Mesodermal cell (in vitro differentiated cells): Measurements from ENCODE around the gene PODN. TPM values are rescaled to one million over a fixed set of nuclear protein-coding genes. Genes with fewer than 3 reads are reported as not detected.
A peak's percentile ranks its signal among the peaks of the same experiment; 100 is the strongest.

Source experiments
- H3K27ac ChIP-seq: 2 replicates; pipeline ENCODE4 v1.7.0; 2013; ENCODE audit warnings: mild to moderate bottlenecking, low read depth, low read length, moderate library complexity; ENCODE audit not compliant: severe bottlenecking
- H3K36me3 ChIP-seq: 2 replicates; pipeline ENCODE4 v1.7.1; 2013; ENCODE audit warnings: mild to moderate bottlenecking, low read length, moderate library complexity; ENCODE audit not compliant: control insufficient read depth, insufficient read depth
- H3K4me1 ChIP-seq: one replicate; pipeline ENCODE4 v1.7.1; 2013; ENCODE audit warnings: mild to moderate bottlenecking, low read length; ENCODE audit not compliant: insufficient read depth, control insufficient read depth, poor library complexity, severe bottlenecking
- H3K4me3 ChIP-seq: 2 replicates; pipeline ENCODE4 v1.7.0; 2013; ENCODE audit warnings: low read length, control low read depth, mild to moderate bottlenecking; ENCODE audit not compliant: insufficient read depth, poor library complexity, severe bottlenecking; ENCODE audit errors: extremely low read depth
- H3K9me3 ChIP-seq: 2 replicates; pipeline ENCODE4 v1.7.1; 2013; ENCODE audit warnings: mild to moderate bottlenecking, low read length, moderate library complexity; ENCODE audit not compliant: control insufficient read depth
- WGBS, 2 experiments: methylation state at CpG; one replicate each; pipeline ENCODE4 v1.1.5; 2013; ENCODE audit warnings: missing lambda C conversion rate in 2 of 2; ENCODE audit not compliant: insufficient coverage in 2 of 2; 5-methylcytosine and 5-hydroxymethylcytosine counted together
- polyA plus RNA-seq, 2 experiments: library from polyadenylated mRNA; stranded (reverse); fragments of 50-300 nt; gene quantifications; one replicate each; pipeline ENCODE4 v1.2.3, GENCODE V29; 2013

The PODN gene
- polyA plus RNA-seq (2013, experiment 1 of 2): 0.70 TPM
- polyA plus RNA-seq (2013, experiment 2 of 2): 0.76 TPM

- peaks cover 5% of the 10 kb centered on the region for H3K4me1 ChIP-seq
- no peaks in the 10 kb centered on the region for H3K9me3 ChIP-seq
- no peaks in the 10 kb centered on the region for H3K36me3 ChIP-seq
- H3K4me3 ChIP-seq: peak within 1 kb of the TSS; percentile 41
- H3K27ac ChIP-seq: no peak within 1 kb of the TSS
- 0 to 1% methylated on average over 27 to 39 of the region's 73 CpGs for WGBS, 2 experiments
These were observed at the start of gene PODN for GRCh38 chr1:53061859-53062707. TSS of gene PODN (plus strand) at chr1:53062213. CDS start at chr1:53069856, 7,643 bp downstream.

GRCh38 chr1:53014791-53015507, 47.1 kb upstream of the PODN start:
- 0 to 2% methylated on average over 6 to 8 of the region's 9 CpGs for WGBS, 2 experiments
- Histone ChIP-seq H3K9me3 (no peaks in the 10 kb centered on the region), H3K27ac (no peak overlapping the region), H3K36me3 (no peaks in the 10 kb centered on the region), H3K4me1 (no peaks in the 10 kb centered on the region), H3K4me3 (peak overlapping the region; percentile 51)

- 10 to 31% methylated on average over 2 of the region's 3 CpGs for whole genome bisulfite sequencing, 2 experiments
These were observed 46.5 kb upstream of the PODN start for GRCh38 chr1:53015508-53015860.

GRCh38 chr1:53016705-53017104, 45.3 kb upstream of the PODN start:
- no CpG with 5 or more reads among the region's 1 CpG for WGBS, 2 experiments
- Histone ChIP-seq H3K4me1 (no peaks in the 10 kb centered on the region), H3K9me3 (no peaks in the 10 kb centered on the region), H3K36me3 (no peaks in the 10 kb centered on the region), H3K4me3 (no peak overlapping the region), H3K27ac (no peak overlapping the region)

More at GRCh38 chr1:53015508-53015860, 46.5 kb upstream of the PODN start:
- no peaks in the 10 kb centered on the region for H3K36me3 ChIP-seq
- H3K4me3 ChIP-seq: peak overlapping the region; percentile 51
- no peak overlapping the region for H3K27ac ChIP-seq
- no peaks in the 10 kb centered on the region for H3K4me1 ChIP-seq
- no peaks in the 10 kb centered on the region for H3K9me3 ChIP-seq

GRCh38 chr1:53020588-53020987, 41.4 kb upstream of the PODN start:
- Histone ChIP-seq H3K4me1 (peaks cover 6% of the 10 kb centered on the region), H3K4me3 (no peak overlapping the region), H3K36me3 (no peaks in the 10 kb centered on the region), H3K9me3 (no peaks in the 10 kb centered on the region), H3K27ac (no peak overlapping the region)
- no CpG with 5 or more reads among the region's 5 CpGs for WGBS, 2 experiments

- no peak overlapping the region for H3K27ac ChIP-seq
- H3K9me3 ChIP-seq: no peaks in the 10 kb centered on the region
- H3K4me3 ChIP-seq: no peak overlapping the region
- H3K36me3 ChIP-seq: no peaks in the 10 kb centered on the region
- peaks cover 6% of the 10 kb centered on the region for H3K4me1 ChIP-seq
- no CpG with 5 or more reads among the region's 1 CpG for WGBS, 2 experiments
These were observed 39.8 kb upstream of the PODN start for GRCh38 chr1:53022179-53022578.

- Histone ChIP-seq H3K4me1 (peaks cover 6% of the 10 kb centered on the region), H3K4me3 (no peak overlapping the region), H3K27ac (no peak overlapping the region), H3K36me3 (no peaks in the 10 kb centered on the region), H3K9me3 (no peaks in the 10 kb centered on the region)
- WGBS, 2 experiments: 92 to 94% methylated on average over 2 of the region's 3 CpGs
These were observed 38.5 kb upstream of the PODN start for GRCh38 chr1:53023546-53023945.

GRCh38 chr1:53024117-53024516, 37.9 kb upstream of the PODN start:
- no peaks in the 10 kb centered on the region for H3K9me3 ChIP-seq
- H3K36me3 ChIP-seq: peaks cover 2% of the 10 kb centered on the region
- no peak overlapping the region for H3K4me3 ChIP-seq
- H3K4me1 ChIP-seq: peaks cover 6% of the 10 kb centered on the region
- no peak overlapping the region for H3K27ac ChIP-seq

- Histone ChIP-seq H3K36me3 (peaks cover 11% of the 10 kb centered on the region), H3K9me3 (no peaks in the 10 kb centered on the region), H3K4me3 (no peak overlapping the region), H3K4me1 (peaks cover 6% of the 10 kb centered on the region), H3K27ac (no peak overlapping the region)
- WGBS, 2 experiments: 80 to 89% methylated on average over 2 of the region's 2 CpGs
These were observed 36.8 kb upstream of the PODN start for GRCh38 chr1:53025034-53025768.

- 94 to 96% methylated on average over 2 of the region's 2 CpGs for WGBS, 2 experiments
- Histone ChIP-seq H3K27ac (no peak overlapping the region), H3K4me3 (no peak overlapping the region), H3K9me3 (no peaks in the 10 kb centered on the region), H3K4me1 (peaks cover 6% of the 10 kb centered on the region), H3K36me3 (peaks cover 11% of the 10 kb centered on the region)
These were observed 36.3 kb upstream of the PODN start for GRCh38 chr1:53025769-53026112.
